GM10266 (cell line): ENCODE measurements around the gene CENPM.

Experiments used
- DNase-seq: peaks from one replicate; pipeline ENCODE4 v3.0.0; 2012; ENCODE audit errors: extremely low spot score
- CTCF ChIP-seq: IDR thresholded peaks from 2 replicates; pipeline ENCODE4 v1.5.1; 2012; ENCODE audit warnings: mild to moderate bottlenecking, low read depth; ENCODE audit not compliant: control insufficient read depth, insufficient read depth; ENCODE audit errors: missing control alignments

Gene CENPM

GRCh38 chr22:41916745-41917358 lies 30.1 kb downstream of the CENPM start:
- TF ChIP-seq CTCF = no peak
- DNase-seq = no peak

GRCh38 chr22:41915786-41916493 lies 31.0 kb downstream of the CENPM start:
- no peak for TF ChIP-seq CTCF

GRCh38 chr22:41915035-41915785 lies 31.7 kb downstream of the CENPM start, which contains the start of gene SHISA8:
TSS of gene SHISA8 (minus strand) at chr22:41915074. CDS start at chr22:41914667, 407 bp downstream.
- TF ChIP-seq CTCF = no peak
- DNase-seq = peak; percentile 90

More at GRCh38 chr22:41915786-41916493, 31.0 kb downstream of the CENPM start:
- DNase-seq = peak; percentile 45

- no peak for TF ChIP-seq CTCF
- peak; percentile 61 for DNase-seq
These were observed 32.3 kb downstream of the CENPM start for GRCh38 chr22:41914611-41915034.

- TF ChIP-seq CTCF = peak; percentile 27
- DNase-seq = no peak
These were observed 33.0 kb downstream of the CENPM start for GRCh38 chr22:41913842-41914534.

GRCh38 chr22:41913040-41913719 lies 33.8 kb downstream of the CENPM start:
- DNase-seq = no peak
- TF ChIP-seq CTCF = no peak
